BE2C (cell line): ENCODE data around the gene TCF7L1.
A peak's percentile ranks its signal among the peaks of the same experiment; 100 is the strongest.

ENCODE experiments used
- DNase-seq: peaks from one replicate; pipeline ENCODE4 v3.0.0-alpha.2; 2020
- H3K27me3 ChIP-seq: fragments of 250-450 bp; sonication (Bioruptor Pico); 2 replicates; pipeline ENCODE4 v1.5.1; 2020; ENCODE audit warnings: mild to moderate bottlenecking
- H3K36me3 ChIP-seq: fragments of 250-450 bp; sonication (Bioruptor Pico); 2 replicates; pipeline ENCODE4 v1.5.1; 2020; ENCODE audit warnings: mild to moderate bottlenecking
- H3K4me1 ChIP-seq: fragments of 250-450 bp; sonication (Bioruptor Pico); 2 replicates; pipeline ENCODE4 v1.5.1; 2020
- H3K4me3 ChIP-seq: 2 replicates; pipeline ENCODE4 v1.5.1; 2011; ENCODE audit warnings: low read depth, low read length
- H3K9me3 ChIP-seq: fragments of 250-450 bp; sonication (Bioruptor Pico); 2 replicates; pipeline ENCODE4 v1.5.1; 2020
- TF ChIP-seq, protein P1 (sequence below): IDR thresholded peaks from 2 replicates; pipeline ENCODE4 v1.5.1; 2012; ENCODE audit warnings: mild to moderate bottlenecking, low read depth, low read length

The TCF7L1 gene

DNA sequence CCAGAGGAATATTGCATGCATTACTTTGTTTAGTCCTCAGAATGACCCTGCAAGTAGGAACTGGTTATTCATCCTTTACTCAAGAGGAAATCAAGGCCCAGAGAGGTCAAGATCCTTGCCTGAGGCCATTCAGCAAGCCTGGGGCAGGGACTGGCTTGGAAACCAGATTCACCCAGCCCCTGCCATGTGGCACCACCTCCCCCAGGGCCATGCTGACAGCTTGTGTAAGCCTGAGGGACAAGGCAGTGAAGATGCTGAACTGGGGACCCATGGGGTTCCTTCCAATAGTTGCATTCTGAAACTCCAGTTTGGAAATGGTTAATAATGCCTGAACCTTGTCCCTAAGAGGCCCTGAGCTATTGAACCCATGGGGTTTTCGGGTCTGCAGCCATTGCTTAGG is 24.2 kb downstream of the TCF7L1 start:
- Histone ChIP-seq H3K9me3 (no peaks in the 10 kb centered on the region), H3K4me3 (no peak overlapping the region)
- DNase-seq, result no peak

DNA sequence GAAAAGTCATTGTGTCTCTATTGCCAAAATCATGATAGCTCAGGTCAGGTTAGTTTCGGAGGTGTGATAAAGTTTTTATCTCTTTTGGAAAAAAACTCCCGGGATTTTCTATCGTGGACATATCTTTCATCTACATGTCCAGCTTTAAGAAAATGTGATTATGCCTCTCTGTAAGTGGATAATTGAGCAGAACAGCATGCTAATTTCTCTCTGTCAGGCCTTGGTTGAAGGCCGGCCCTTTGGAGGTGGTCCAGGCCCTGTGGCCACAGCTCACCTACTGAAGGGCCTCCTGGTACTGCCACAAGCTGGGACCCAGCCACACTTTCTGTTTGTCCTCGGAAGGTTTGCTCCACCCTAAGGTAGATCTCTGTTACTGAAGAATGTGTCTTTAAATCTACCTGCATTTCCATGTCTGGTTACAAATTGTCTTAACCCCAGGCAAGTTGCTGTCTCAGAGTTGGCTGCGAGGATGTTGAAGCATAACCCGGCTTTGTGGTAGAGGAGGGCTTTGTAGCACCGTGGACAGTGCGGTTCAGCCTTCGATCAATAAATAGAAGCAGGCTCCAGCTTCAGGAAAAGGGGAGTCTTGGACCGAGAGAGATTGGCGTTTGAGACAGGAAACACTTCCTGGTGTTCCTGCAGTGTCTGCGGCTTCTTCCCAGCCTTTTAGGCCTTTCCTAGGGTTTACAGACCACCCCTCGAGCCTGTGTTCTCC is 25.5 kb downstream of the TCF7L1 start:
- Histone ChIP-seq H3K4me3 (no peak overlapping the region), H3K9me3 (no peaks in the 10 kb centered on the region), H3K36me3 (no peaks in the 10 kb centered on the region), H3K27me3 (no peaks in the 10 kb centered on the region), H3K4me1 (peaks cover 5% of the 10 kb centered on the region; the same call in 1 of the 2 replicates)
- TF ChIP-seq, protein P1, sequence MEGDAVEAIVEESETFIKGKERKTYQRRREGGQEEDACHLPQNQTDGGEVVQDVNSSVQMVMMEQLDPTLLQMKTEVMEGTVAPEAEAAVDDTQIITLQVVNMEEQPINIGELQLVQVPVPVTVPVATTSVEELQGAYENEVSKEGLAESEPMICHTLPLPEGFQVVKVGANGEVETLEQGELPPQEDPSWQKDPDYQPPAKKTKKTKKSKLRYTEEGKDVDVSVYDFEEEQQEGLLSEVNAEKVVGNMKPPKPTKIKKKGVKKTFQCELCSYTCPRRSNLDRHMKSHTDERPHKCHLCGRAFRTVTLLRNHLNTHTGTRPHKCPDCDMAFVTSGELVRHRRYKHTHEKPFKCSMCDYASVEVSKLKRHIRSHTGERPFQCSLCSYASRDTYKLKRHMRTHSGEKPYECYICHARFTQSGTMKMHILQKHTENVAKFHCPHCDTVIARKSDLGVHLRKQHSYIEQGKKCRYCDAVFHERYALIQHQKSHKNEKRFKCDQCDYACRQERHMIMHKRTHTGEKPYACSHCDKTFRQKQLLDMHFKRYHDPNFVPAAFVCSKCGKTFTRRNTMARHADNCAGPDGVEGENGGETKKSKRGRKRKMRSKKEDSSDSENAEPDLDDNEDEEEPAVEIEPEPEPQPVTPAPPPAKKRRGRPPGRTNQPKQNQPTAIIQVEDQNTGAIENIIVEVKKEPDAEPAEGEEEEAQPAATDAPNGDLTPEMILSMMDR, result no peak
- DNase-seq, result peak; percentile 28

More for the DNA sequence above, 24.2 kb downstream of the TCF7L1 start:
- TF ChIP-seq, protein P1, result no peak
- no peaks in the 10 kb centered on the region for H3K36me3 ChIP-seq
- H3K4me1 ChIP-seq, result no peaks in the 10 kb centered on the region
- H3K27me3 ChIP-seq, result no peaks in the 10 kb centered on the region

DNA sequence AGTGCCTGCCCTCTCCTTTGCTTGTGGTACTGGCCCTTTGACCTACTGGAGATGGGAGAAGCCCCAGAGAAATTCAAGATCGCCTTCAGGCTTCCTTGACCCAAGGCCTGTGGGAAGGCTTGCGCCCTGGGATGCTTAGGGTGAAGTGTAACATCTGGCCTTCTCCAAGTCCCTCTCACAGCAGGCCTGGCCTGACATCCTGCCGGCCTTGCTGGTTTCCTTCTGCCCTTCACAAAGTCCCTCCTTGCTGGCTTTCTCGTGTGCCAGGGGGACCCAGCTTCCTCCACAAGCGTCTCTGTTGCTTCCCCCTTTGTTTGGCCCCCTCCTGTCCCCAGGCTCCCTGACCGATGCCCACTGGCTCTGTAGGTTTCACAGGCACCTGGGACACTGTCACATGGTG is 26.4 kb downstream of the TCF7L1 start:
- Histone ChIP-seq H3K4me1 (peaks cover 7% of the 10 kb centered on the region; the same call in 1 of the 2 replicates), H3K27me3 (no peaks in the 10 kb centered on the region), H3K4me3 (no peak overlapping the region), H3K36me3 (no peaks in the 10 kb centered on the region), H3K9me3 (no peaks in the 10 kb centered on the region)
- DNase-seq, result no peak
- TF ChIP-seq, protein P1, result no peak

DNA sequence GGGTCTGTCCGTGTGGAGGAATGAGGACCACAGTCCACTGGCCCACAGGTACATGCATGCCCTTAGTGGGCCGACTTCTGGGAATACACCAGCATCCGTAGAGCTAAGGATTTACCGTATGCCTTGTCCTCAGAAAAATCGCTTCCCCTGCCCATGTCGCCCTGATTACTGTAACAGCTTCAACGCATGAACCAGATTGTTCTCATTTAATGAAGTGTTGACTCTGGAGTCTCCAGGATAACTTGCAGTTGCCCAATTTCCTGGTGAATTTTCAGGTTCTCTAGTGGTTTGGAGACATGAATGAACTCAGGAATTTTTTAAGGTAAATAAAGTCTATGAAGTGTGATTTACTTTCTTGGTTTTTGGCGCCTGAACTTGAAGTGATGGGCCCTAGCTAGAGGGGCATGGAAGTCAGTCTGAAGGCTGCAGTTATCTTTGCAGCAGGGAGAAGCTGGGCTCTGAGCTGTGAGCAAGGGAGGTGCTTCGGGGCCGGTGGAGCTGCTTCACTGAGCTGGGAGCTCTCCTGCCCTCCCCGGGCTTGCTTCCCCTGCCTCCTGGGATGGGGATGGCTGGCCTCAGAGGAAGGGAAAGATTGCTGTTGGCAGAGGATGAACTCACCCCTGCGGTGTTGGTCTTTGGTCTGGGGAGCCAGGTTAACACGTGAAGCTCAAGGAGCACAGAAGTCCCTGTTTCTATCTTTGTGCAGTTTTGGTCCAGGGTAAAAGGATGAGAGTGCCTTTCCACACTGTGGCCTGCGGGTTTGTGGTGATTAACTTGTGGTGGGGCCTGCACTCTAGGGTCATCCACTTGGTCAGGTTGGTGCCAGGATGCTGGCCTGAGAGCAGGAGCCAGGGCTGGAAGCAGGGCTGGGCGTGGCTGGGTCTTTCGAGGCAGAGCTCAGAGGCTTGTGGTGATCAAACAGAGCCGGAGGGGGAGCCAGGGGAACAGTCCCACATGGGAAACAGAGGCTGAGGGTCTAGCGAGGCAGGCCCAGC is 28.1 kb downstream of the TCF7L1 start:
- DNase-seq, result no peak
- Histone ChIP-seq H3K4me3 (no peak overlapping the region), H3K36me3 (no peaks in the 10 kb centered on the region), H3K9me3 (no peaks in the 10 kb centered on the region), H3K27me3 (no peaks in the 10 kb centered on the region), H3K4me1 (peaks cover 7% of the 10 kb centered on the region; the same call in 1 of the 2 replicates)
- TF ChIP-seq, protein P1, result no peak

DNA sequence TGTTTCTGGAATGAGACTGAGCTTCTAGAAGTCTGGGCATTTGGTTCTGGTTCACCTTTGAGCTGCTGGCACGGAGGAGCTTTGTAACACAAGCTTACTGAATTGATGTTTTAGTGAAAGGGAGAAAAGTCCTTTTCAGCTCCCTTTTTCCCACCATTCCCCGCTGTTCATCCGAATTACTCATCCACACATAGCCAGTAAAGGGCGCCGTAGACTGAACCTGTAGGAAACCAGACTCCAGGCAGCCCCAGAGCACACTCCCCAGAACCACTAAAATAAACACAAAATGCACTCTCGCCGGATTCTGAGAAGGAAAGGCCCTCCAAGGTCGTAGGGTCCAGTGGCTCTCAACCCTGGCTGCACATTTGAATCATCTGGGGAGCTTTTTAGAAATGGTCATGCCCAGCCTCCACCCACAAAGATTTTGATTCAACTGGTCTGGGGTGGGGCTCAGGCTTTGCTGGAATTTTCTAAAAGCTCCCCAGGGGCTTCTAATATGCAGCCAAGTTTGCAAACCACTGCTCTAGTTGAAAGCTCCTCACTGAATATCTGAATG is 29.6 kb downstream of the TCF7L1 start:
- Histone ChIP-seq H3K27me3 (no peaks in the 10 kb centered on the region), H3K4me1 (peaks cover 7% of the 10 kb centered on the region; the same call in 1 of the 2 replicates), H3K9me3 (no peaks in the 10 kb centered on the region), H3K36me3 (no peaks in the 10 kb centered on the region), H3K4me3 (no peak overlapping the region)
- no peak for DNase-seq
- TF ChIP-seq, protein P1, result no peak
